Calu3 (cell line): Measurements from ENCODE around the gene PDE12. TPM values are rescaled to one million over a fixed set of nuclear protein-coding genes. Genes with fewer than 3 reads are reported as not detected.

Experiments
- BruUV-seq: library from RNA; stranded (reverse); fragments of 400-500 nt; replicated peaks from 2 replicates; lab custom pipeline; 2021; lab: Mats Ljungman, UMichigan
- CTCF ChIA-PET: fragments of 300-600 bp; sonication (Branson Sonifier 250); formaldehyde crosslinking; loops from one replicate; lab custom pipeline; 2022; ENCODE audit warnings: antibody characterized with exemption; lab: Charles Lee
- DNase-seq: peaks from one replicate; pipeline ENCODE4 v3.0.0; 2022
- H3K27ac Mint-ChIP-seq: one replicate; pipeline ENCODE4 v1.8.0; 2022; ENCODE audit warnings: mixed read lengths; ENCODE audit not compliant: unreplicated experiment
- H3K27me3 Mint-ChIP-seq: one replicate; pipeline ENCODE4 v1.8.0; 2022; ENCODE audit warnings: mixed read lengths; ENCODE audit not compliant: unreplicated experiment
- H3K36me3 Mint-ChIP-seq: one replicate; pipeline ENCODE4 v1.8.0; 2022; ENCODE audit warnings: mild to moderate bottlenecking, moderate library complexity, mixed read lengths; ENCODE audit not compliant: insufficient read depth, unreplicated experiment
- H3K4me1 Mint-ChIP-seq: one replicate; pipeline ENCODE4 v1.8.0; 2022; ENCODE audit warnings: mild to moderate bottlenecking, low read depth, mixed read lengths; ENCODE audit not compliant: unreplicated experiment
- H3K4me3 Mint-ChIP-seq: one replicate; pipeline ENCODE4 v1.8.0; 2022; ENCODE audit warnings: mild to moderate bottlenecking, low read depth, moderate library complexity, mixed read lengths; ENCODE audit not compliant: unreplicated experiment
- H3K9me3 Mint-ChIP-seq: one replicate; pipeline ENCODE4 v1.8.0; 2022; ENCODE audit warnings: low read depth, mixed read lengths; ENCODE audit not compliant: unreplicated experiment
- intact Hi-C: fragments of 100-400 bp; cut with micrococcal nuclease; formaldehyde crosslinking; loops from one replicate; pipeline ENCODE4 v1.10.0; 2022; ENCODE audit not compliant: unreplicated experiment
- total RNA-seq: library from RNA; stranded (reverse); gene quantifications from 2 replicates; pipeline ENCODE4 v1.2.3, GENCODE V29; 2022
- TF ChIP-seq, protein P1 (sequence below): fragments of 200-600 bp; IDR thresholded peaks from one replicate; pipeline ENCODE4 v1.8.0; 2022; ENCODE audit warnings: antibody characterized with exemption; ENCODE audit not compliant: unreplicated experiment

Gene PDE12
- total RNA-seq, 1 experiment from 2014 or later: 27.4 TPM

DNA sequence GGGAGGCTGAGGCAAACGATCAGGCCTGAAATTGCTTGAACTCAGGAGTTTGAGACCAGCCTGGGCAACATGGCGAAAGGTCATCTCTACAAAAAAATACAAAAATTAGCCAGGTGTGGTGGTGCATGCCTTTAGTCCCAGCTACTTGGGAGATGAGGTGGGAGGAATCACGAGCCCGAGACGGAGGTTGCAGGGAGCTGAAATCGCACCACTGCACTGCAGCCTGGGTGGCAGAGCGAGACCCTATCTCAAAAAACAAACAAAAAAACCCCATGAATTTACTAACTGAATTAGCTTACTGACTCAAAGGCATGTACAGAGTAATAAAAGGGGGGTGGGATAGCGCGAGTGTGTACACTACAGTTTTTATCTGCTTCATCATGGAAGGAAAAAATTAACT, 21.7 kb downstream of the PDE12 start:
- Mint-ChIP-seq H3K4me1 (peaks cover 18% of the 10 kb centered on the region), H3K9me3 (no peaks in the 10 kb centered on the region), H3K27me3 (no peaks in the 10 kb centered on the region), H3K4me3 (no peak overlapping the region), H3K36me3 (peaks cover 56% of the 10 kb centered on the region), H3K27ac (no peak overlapping the region)
- TF ChIP-seq, protein P1, sequence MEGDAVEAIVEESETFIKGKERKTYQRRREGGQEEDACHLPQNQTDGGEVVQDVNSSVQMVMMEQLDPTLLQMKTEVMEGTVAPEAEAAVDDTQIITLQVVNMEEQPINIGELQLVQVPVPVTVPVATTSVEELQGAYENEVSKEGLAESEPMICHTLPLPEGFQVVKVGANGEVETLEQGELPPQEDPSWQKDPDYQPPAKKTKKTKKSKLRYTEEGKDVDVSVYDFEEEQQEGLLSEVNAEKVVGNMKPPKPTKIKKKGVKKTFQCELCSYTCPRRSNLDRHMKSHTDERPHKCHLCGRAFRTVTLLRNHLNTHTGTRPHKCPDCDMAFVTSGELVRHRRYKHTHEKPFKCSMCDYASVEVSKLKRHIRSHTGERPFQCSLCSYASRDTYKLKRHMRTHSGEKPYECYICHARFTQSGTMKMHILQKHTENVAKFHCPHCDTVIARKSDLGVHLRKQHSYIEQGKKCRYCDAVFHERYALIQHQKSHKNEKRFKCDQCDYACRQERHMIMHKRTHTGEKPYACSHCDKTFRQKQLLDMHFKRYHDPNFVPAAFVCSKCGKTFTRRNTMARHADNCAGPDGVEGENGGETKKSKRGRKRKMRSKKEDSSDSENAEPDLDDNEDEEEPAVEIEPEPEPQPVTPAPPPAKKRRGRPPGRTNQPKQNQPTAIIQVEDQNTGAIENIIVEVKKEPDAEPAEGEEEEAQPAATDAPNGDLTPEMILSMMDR: no peak
- DNase-seq: no peak
- intact Hi-C loops: no loop called here
- CTCF ChIA-PET: no interaction called here
- no TSS peak for BruUV-seq

DNA sequence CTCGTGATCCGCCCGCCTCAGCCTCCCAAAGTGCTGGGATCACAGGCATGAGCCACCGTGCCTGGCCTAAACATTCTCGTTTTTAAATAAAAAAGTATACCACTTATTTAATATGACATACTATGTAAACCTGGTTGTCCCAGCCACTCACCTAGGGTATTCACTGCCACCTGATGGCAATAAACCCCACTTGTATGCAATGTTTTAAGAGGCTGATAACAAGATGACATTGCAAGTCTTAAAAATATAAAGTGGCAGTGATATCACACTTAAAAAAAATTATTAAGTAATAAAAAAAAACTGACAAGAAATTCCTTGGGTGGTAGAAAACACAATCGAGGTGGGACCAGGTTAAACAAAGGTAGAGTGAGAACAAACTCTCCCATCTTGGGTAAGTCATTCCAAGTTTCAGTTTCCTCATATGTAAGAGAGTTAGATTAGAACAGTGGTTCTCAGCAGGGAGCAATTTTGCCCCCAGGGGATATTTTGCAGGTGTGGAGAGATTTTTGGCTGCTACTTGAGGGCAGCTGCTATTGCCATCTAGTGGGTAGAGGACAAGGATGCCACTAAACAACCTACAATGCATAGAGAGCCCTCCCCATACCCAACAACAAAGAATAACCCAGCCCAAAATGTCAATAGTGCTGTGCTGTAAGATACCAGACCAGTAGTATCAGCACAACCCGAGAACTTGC, 26.5 kb downstream of the PDE12 start:
- TF ChIP-seq, protein P1: no peak
- H3K27ac Mint-ChIP-seq: no peak overlapping the region
- intact Hi-C loops: loop anchor here (1.0 kb wide), 1 partner anchor 185 kb away; no protein-coding TSS in a partner anchor
- BruUV-seq: no TSS peak
- H3K27me3 Mint-ChIP-seq: no peaks in the 10 kb centered on the region
- CTCF ChIA-PET: interaction anchor here (1.0 kb wide), 1 partner anchor 185 kb away, joined by 3 read pairs; no protein-coding TSS in a partner anchor
- peaks cover 43% of the 10 kb centered on the region for H3K36me3 Mint-ChIP-seq
- no peaks in the 10 kb centered on the region for H3K9me3 Mint-ChIP-seq
- peaks cover 21% of the 10 kb centered on the region for H3K4me1 Mint-ChIP-seq
- DNase-seq: peak; percentile 76
- H3K4me3 Mint-ChIP-seq: no peak overlapping the region

DNA sequence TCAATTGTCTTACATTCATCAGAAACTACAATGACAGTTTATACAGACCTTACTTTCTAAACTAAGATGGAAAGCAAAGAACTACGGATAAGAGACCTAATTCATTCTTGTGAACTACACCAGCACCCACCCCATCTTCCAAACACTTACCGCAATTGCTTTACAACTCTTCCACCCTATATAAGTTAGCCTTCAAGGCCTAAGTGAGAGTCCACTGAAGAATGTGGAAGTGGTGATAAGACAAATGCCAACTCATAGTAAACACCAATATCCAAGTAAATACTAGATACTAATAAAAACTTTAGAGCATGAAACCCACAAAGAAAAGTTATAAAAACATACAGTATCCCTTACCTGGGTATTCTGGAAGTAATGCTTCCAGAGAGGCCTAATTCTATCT, 27.5 kb downstream of the PDE12 start:
- Mint-ChIP-seq H3K9me3 (no peaks in the 10 kb centered on the region), H3K36me3 (peaks cover 43% of the 10 kb centered on the region), H3K4me3 (no peak overlapping the region), H3K27me3 (no peaks in the 10 kb centered on the region), H3K4me1 (peaks cover 21% of the 10 kb centered on the region), H3K27ac (no peak overlapping the region)
- no peak for DNase-seq
- intact Hi-C loops: loop anchor here (1.0 kb wide), 1 partner anchor 186 kb away; no protein-coding TSS in a partner anchor
- TF ChIP-seq, protein P1: no peak
- no TSS peak for BruUV-seq
- CTCF ChIA-PET: interaction anchor here (1.0 kb wide), 1 partner anchor 186 kb away, joined by 3 read pairs; no protein-coding TSS in a partner anchor

DNA sequence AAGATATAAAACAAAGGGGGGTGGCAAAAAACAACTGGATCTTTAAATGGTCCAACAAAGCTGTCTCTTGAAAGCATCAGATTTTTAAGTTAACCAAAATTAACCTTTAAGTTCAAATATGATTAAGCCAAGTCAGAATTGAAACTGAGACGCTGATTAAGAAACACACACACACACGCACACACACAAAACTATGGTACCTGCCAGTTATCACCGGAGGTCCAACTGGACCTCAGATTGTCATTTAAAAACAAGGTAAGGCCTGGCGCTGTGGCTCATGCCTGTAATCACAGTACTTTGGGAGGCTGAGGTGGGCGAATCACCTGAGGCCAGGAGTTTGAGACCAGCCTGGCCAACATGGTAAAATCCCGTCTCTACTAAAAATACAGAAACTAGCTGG, 30.7 kb downstream of the PDE12 start:
- no TSS peak for BruUV-seq
- no peaks in the 10 kb centered on the region for H3K9me3 Mint-ChIP-seq
- H3K36me3 Mint-ChIP-seq: peaks cover 52% of the 10 kb centered on the region
- H3K27ac Mint-ChIP-seq: no peak overlapping the region
- no peak overlapping the region for H3K4me3 Mint-ChIP-seq
- intact Hi-C loops: no loop called here
- TF ChIP-seq, protein P1: no peak
- peaks cover 27% of the 10 kb centered on the region for H3K4me1 Mint-ChIP-seq
- no peak for DNase-seq
- CTCF ChIA-PET: no interaction called here
- no peaks in the 10 kb centered on the region for H3K27me3 Mint-ChIP-seq
